ENCODE results near the gene PIGU. TPM values are rescaled to one million over a fixed set of nuclear protein-coding genes. Genes with fewer than 3 reads are reported as not detected.

Gene PIGU
- total and polyA plus RNA-seq, 9 of the 15 experiments (the other 6 are each of a cell fraction or from before 2014, with no cell fraction given), result 6.5 to 100 (median 28.1) TPM

- no peak for TF ChIP-seq RERE (CRISPR knock-in tag; IDR thresholded peaks at IDR 0.05; ENCODE audit: borderline replicate concordance)
- TF ChIP-seq ZNF24 (IDR thresholded peaks at IDR 0.05), result no peak
These were observed 36.5 kb upstream of the PIGU start (continued) for GRCh38 chr20:34713194-34713943.

Data from K562 (cell line).